ENCODE results near the gene PUS1. TPM values are rescaled to one million over a fixed set of nuclear protein-coding genes. Genes with fewer than 3 reads are reported as not detected.

The PUS1 gene
- total RNA-seq, 1 experiment from 2014 or later, result 117 TPM

GRCh38 chr12:131980263-131980662 lies 51.2 kb downstream of the PUS1 start:
- Histone ChIP-seq H4K91ac (ENCODE audit: insufficient read length, low read depth, low read length) (no peak overlapping the region), H4K5ac (ENCODE audit: insufficient read length, low read depth, low read length) (no peak overlapping the region), H2BK12ac (ENCODE audit: insufficient read length, low read depth, low read length) (no peak overlapping the region), H2AFZ (ENCODE audit: low read length) (no peak overlapping the region), H3K23ac (ENCODE audit: insufficient read length, low read depth, low read length) (no peak overlapping the region), H3T11ph (ENCODE audit: low read length) (no peak overlapping the region), H3K4ac (ENCODE audit: low read depth, low read length) (no peak overlapping the region), H2BK5ac (ENCODE audit: insufficient read length, low read length) (no peak overlapping the region), H3K56ac (ENCODE audit: insufficient read length, low read depth, low read length) (no peak overlapping the region), H3K18ac (ENCODE audit: insufficient read length, low read depth, low read length) (no peak overlapping the region), H3K27me3 (ENCODE audit: insufficient read depth, low read length) (no peaks in the 10 kb centered on the region), H3K14ac (ENCODE audit: insufficient read depth, low read length) (no peak overlapping the region), H3K23me2 (ENCODE audit: insufficient read length, low read depth, low read length, poor library complexity, severe bottlenecking) (no peaks in the 10 kb centered on the region), H3K9me3 (ENCODE audit: control insufficient read depth, low read depth, low read length) (no peaks in the 10 kb centered on the region), H2BK120ac (ENCODE audit: low read depth, low read length, poor library complexity, severe bottlenecking) (no peak overlapping the region), H3K9ac (ENCODE audit: extremely low read depth, insufficient read length, low read length) (no peak overlapping the region), H3K79me2 (ENCODE audit: insufficient read depth, low read length) (no peaks in the 10 kb centered on the region; the same call in 1 of the 2 replicates), H4K8ac (replicated peaks; ENCODE audit: insufficient read length, low read depth, low read length) (no peak overlapping the region), H4K20me1 (ENCODE audit: control insufficient read depth, insufficient read depth, insufficient read length) (no peaks in the 10 kb centered on the region), H3K4me1 (ENCODE audit: insufficient read depth, low read length) (no peaks in the 10 kb centered on the region), H2BK20ac (ENCODE audit: low read depth, low read length, poor library complexity, severe bottlenecking) (no peak overlapping the region), H2BK15ac (ENCODE audit: low read depth, low read length) (no peak overlapping the region), H3K79me1 (ENCODE audit: insufficient read depth, low read depth, low read length, poor library complexity, severe bottlenecking) (peaks cover 9% of the 10 kb centered on the region), H2AK5ac (ENCODE audit: insufficient read length, low read length) (no peak overlapping the region), H3K27ac (ENCODE audit: insufficient read length, low read depth, low read length) (no peak overlapping the region), H3K4me2 (ENCODE audit: insufficient read depth, insufficient read length, low read length) (no peak overlapping the region)
- no peak for TF ChIP-seq CTCF (conservative IDR thresholded peaks at IDR 0.05)
- DNase-seq, result no peak
- WGBS (ENCODE audit: extremely low coverage, insufficient read length, low lambda C conversion rate), result no CpG with 5 or more reads among the region's 3 CpGs
- H3K4me1 Mint-ChIP-seq, result peaks cover 4% of the 10 kb centered on the region in 2 experiments
- no peak overlapping the region for H3K4me3 Mint-ChIP-seq
- H3K27me3 Mint-ChIP-seq (ENCODE audit: low read depth), result no peaks in the 10 kb centered on the region
- no peak overlapping the region; a peak in 1 of 7 replicates for H3K27ac Mint-ChIP-seq
- H3K36me3 Mint-ChIP-seq (ENCODE audit: insufficient read depth in 1 of 3, low read depth in 3 of 3), result peaks cover 9 to 59% (median 35%) of the 10 kb centered on the region in 3 experiments
- H3K9me3 Mint-ChIP-seq, result no peaks in the 10 kb centered on the region

Data from H9 (cell line).